Peyer's patch (tissue), 4 donors: ENCODE results near the gene MALSU1. TPM values are rescaled to one million over a fixed set of nuclear protein-coding genes. Genes with fewer than 3 reads are reported as not detected.

Source experiments
- DNase-seq, 3 donors: peaks; one replicate each; pipeline ENCODE4 v3.0.0-alpha.2; 2017 to 2019
- H3K27ac ChIP-seq, 4 donors: fragments of 200-600 bp; sonication (generic); one replicate each; pipeline ENCODE4 v1.5.1; 2016 to 2019
- H3K27me3 ChIP-seq, 2 donors: fragments of 200-600 bp; sonication (generic); one replicate each; pipeline ENCODE4 v1.5.1; 2019
- H3K36me3 ChIP-seq, 3 donors: fragments of 200-600 bp; sonication (generic); one replicate each; pipeline ENCODE4 v1.5.1; 2016 to 2019
- H3K4me1 ChIP-seq, 4 donors: fragments of 200-600 bp; sonication (generic); one replicate each; pipeline ENCODE4 v1.5.1; 2016 to 2019
- H3K4me3 ChIP-seq, 4 donors: fragments of 200-600 bp; sonication (generic); 1 replicate in 3 of 4; 2 replicates in 1 of 4; pipeline ENCODE4 v1.5.1; 2016 to 2019; ENCODE audit warnings: mild to moderate bottlenecking in 1 of 4
- H3K9me3 ChIP-seq, 4 donors: fragments of 200-600 bp; sonication (generic); one replicate each; pipeline ENCODE4 v1.5.1; 2016 to 2019; ENCODE audit warnings: mild to moderate bottlenecking in 1 of 4
- POLR2A ChIP-seq, 2 donors: fragments of 450-650 bp; IDR thresholded peaks; one replicate each; pipeline ENCODE4 v1.5.1; 2017; ENCODE audit warnings: antibody characterized with exemption in 2 of 2, mild to moderate bottlenecking in 2 of 2, moderate library complexity in 2 of 2
- total RNA-seq, 4 donors: library from RNA; depleted of rRNA; stranded (reverse); fragments of >200 nt; gene quantifications; one replicate each; pipeline ENCODE4 v1.1.0, GENCODE V29; 2016
- TF ChIP-seq, protein P1 (sequence below), 6 experiments: fragments of 450-650 bp in 4 of 6; fragments of 200-600 bp in 2 of 6; sonication (generic) in 1 of 6; IDR thresholded peaks; one replicate each; pipeline ENCODE4 v1.5.1; 2017 to 2019; ENCODE audit warnings: antibody characterized with exemption in 6 of 6, mild to moderate bottlenecking in 3 of 6, moderate library complexity in 1 of 6

Gene MALSU1
- total RNA-seq, 4 donors from 2014 or later, result 15.7 to 40.5 (median 31.3) TPM

DNA sequence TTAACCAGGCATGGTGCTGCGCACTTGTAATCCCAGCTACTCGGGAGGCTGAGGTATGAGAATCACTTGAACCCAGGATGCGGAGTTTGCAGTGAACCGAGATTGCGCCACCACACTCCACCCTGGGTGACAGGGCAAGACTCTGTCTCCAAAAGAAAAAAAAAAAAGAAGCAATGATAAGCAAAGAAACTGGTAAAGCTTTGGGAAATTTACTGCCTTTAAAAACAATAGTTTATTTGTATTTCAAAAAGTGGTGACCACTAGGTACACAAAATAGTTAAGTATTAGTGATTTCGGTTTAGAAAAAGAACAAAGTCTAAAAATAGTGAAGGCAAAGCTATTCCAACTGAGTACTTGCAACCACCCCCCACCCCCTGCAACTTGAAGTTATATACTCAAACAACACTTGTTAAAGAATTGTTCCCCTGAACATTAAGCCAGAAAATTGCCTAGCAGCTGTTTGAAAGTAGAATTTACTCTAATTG, 37.7 kb downstream of the MALSU1 start:
- H3K27ac ChIP-seq, result no peak overlapping the region
- no peaks in the 10 kb centered on the region for H3K27me3 ChIP-seq
- DNase-seq, result no peak
- TF ChIP-seq POLR2A (IDR thresholded peaks at IDR 0.05), result no peak
- TF ChIP-seq, protein P1, sequence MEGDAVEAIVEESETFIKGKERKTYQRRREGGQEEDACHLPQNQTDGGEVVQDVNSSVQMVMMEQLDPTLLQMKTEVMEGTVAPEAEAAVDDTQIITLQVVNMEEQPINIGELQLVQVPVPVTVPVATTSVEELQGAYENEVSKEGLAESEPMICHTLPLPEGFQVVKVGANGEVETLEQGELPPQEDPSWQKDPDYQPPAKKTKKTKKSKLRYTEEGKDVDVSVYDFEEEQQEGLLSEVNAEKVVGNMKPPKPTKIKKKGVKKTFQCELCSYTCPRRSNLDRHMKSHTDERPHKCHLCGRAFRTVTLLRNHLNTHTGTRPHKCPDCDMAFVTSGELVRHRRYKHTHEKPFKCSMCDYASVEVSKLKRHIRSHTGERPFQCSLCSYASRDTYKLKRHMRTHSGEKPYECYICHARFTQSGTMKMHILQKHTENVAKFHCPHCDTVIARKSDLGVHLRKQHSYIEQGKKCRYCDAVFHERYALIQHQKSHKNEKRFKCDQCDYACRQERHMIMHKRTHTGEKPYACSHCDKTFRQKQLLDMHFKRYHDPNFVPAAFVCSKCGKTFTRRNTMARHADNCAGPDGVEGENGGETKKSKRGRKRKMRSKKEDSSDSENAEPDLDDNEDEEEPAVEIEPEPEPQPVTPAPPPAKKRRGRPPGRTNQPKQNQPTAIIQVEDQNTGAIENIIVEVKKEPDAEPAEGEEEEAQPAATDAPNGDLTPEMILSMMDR (IDR thresholded peaks at IDR 0.05), result no peak
- H3K9me3 ChIP-seq, result no peaks in the 10 kb centered on the region
- H3K4me3 ChIP-seq, result no peak overlapping the region
- H3K4me1 ChIP-seq, result peaks cover 0 to 20% (median 2%) of the 10 kb centered on the region in 4 donors
- H3K36me3 ChIP-seq, result no peaks in the 10 kb centered on the region

DNA sequence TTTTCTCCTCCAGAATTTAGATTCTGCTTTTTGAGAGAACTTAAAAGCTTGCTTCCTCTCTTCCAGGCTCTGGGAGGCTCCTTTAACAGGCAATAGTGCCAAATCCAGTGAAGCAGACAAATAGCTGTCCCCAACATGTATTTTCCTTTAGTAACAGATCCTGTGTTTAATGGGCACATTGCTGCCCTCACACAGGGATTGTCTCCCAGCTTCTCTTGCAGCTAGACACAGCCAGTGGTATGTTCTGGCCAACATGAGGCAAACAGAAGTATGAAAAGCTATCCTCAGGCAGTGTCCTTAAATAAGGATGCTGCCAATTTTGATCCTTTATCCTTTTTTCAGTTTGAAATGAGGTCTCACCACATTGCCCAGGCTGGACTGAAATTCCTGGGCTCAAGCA, 38.2 kb downstream of the MALSU1 start:
- DNase-seq, result no peak
- no peak overlapping the region for H3K27ac ChIP-seq
- peaks cover 0 to 20% (median 2%) of the 10 kb centered on the region in 4 donors for H3K4me1 ChIP-seq
- TF ChIP-seq, protein P1 (IDR thresholded peaks at IDR 0.05), result no peak
- TF ChIP-seq POLR2A (IDR thresholded peaks at IDR 0.05), result no peak
- H3K27me3 ChIP-seq, result no peaks in the 10 kb centered on the region
- H3K4me3 ChIP-seq, result no peak overlapping the region
- H3K9me3 ChIP-seq, result no peaks in the 10 kb centered on the region
- H3K36me3 ChIP-seq, result no peaks in the 10 kb centered on the region

DNA sequence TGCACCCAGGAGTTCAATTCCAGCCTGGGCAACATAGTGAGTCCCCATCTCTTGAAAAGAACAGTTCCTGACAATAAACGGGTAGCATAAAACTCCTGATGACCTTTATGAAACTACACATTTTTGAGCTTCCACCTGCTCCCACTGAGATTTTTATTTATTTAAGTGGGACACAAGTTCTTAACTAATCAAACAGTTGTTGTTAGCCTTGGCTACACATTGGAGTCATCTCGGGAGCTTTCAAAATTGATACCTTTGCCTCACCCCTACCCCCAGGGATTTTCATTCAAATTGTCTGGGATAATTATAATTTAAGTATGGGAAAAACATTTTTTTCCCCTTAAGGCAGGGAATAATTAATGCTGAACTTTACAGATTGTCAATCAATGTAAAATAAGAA, 39.3 kb downstream of the MALSU1 start:
- no peak for TF ChIP-seq POLR2A (IDR thresholded peaks at IDR 0.05)
- TF ChIP-seq, protein P1 (IDR thresholded peaks at IDR 0.05), result no peak
- no peaks in the 10 kb centered on the region for H3K27me3 ChIP-seq
- H3K4me3 ChIP-seq, result no peak overlapping the region
- DNase-seq, result no peak
- no peak overlapping the region for H3K27ac ChIP-seq
- no peaks in the 10 kb centered on the region for H3K36me3 ChIP-seq
- H3K9me3 ChIP-seq, result no peaks in the 10 kb centered on the region
- peaks cover 0 to 16% (median 2%) of the 10 kb centered on the region in 4 donors for H3K4me1 ChIP-seq

DNA sequence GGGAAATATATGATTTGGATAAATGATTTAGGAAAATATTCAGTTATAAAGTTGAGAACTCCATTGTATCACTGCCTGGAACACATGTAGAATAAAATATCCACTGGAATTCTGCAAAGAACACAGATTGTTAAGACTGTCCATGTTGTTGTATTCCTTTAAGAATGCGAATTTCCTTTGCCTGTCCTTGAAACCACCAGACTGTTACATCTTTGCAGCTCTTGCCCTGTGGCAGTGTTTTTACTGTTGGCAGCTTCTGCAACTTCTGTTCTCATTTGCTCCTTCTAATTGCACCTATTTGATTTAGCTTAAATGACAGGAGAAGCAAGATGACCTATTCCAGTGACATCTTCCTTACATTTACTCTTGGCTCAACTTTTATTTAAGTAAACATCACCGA, 39.7 kb downstream of the MALSU1 start:
- Histone ChIP-seq H3K9me3 (no peaks in the 10 kb centered on the region), H3K4me1 (peaks cover 0 to 16% (median 2%) of the 10 kb centered on the region in 4 donors), H3K4me3 (no peak overlapping the region), H3K27ac (no peak overlapping the region), H3K36me3 (no peaks in the 10 kb centered on the region), H3K27me3 (no peaks in the 10 kb centered on the region)
- TF ChIP-seq, protein P1 (IDR thresholded peaks at IDR 0.05), result no peak
- no peak for TF ChIP-seq POLR2A (IDR thresholded peaks at IDR 0.05)
- no peak for DNase-seq

DNA sequence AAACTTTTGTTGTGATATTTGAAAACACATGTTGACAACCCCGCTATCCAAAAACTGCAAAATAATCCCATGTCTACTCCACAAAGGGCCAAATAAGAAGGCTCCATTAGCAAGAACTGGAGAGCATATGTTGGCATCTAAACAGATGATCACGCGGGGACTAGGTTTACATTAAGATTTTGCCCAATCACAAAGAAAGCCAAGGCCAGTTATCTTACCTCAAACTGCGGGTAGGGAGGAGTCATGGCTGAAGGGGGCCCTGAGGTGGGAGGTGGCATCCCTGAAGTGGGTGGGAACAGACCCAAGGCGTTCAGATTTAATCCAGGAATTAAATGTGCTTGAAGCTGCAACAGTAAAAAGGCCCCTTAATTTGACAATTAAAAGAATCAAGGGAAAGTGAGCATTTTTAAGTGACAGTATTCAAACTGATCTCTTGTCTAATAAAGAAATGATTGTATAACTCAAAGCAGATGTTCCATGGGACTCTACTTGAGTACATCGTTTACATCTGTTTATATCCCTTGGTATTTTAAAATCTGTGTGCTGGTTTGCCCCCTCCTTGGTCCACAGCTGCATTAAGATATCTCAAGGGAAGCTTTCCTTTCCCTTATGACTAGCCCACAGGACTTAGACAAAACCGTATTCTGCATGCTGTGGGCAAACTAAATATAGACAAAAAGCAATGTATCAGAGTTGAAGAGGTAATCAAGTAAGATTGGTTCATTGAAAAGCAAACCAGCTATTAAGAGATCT, 42.9 kb downstream of the MALSU1 start:
- no peak for DNase-seq
- H3K4me1 ChIP-seq, result no peaks in the 10 kb centered on the region
- TF ChIP-seq, protein P1 (IDR thresholded peaks at IDR 0.05), result no peak
- no peak for TF ChIP-seq POLR2A (IDR thresholded peaks at IDR 0.05)
- H3K36me3 ChIP-seq, result no peaks in the 10 kb centered on the region
- H3K9me3 ChIP-seq, result no peaks in the 10 kb centered on the region
- no peaks in the 10 kb centered on the region for H3K27me3 ChIP-seq
- no peak overlapping the region for H3K27ac ChIP-seq
- no peak overlapping the region for H3K4me3 ChIP-seq
